KBM-7 (cell line): ENCODE data around the gene RPS8.
"Not testable (repeated sequence)": the region's sequence is repeated elsewhere in the genome, so short reads cannot be mapped to it uniquely, and the experiment has no call there.

ENCODE experiments used
- DNase-seq: peaks from one replicate; pipeline ENCODE4 v3.0.0-alpha.2; 2015
- in situ Hi-C: fragments of 300-500 bp; cut with MboI; formaldehyde crosslinking; loops from 2 replicates; pipeline ENCODE4 v1.14.3; 2020; ENCODE audit warnings: low sequenced_read_pairs, low pct_unique_long_range_greater_than_20kb, mixed read lengths

Gene RPS8

GRCh38 chr1:44775078-44775929 is at the start of gene RPS8:
Gene RPS8 (plus strand): TSS chr1:44775540. CDS start chr1:44775597, 57 bp downstream.
- peak; percentile 94 for DNase-seq
- in situ Hi-C loops: loop anchor here (25.0 kb wide), 1 partner anchor 537 kb away; no protein-coding TSS in a partner anchor

GRCh38 chr1:44730741-44731512 is 44.4 kb upstream of the RPS8 start, which contains the start of gene RNU5D-1:
Gene RNU5D-1 (minus strand): TSS chr1:44731170.
- in situ Hi-C loops: no loop called here
- peak; percentile 97 for DNase-seq

- in situ Hi-C loops: no loop called here
- DNase-seq: no peak
Measured at GRCh38 chr1:44733365-44733764, 42.0 kb upstream of the RPS8 start.

GRCh38 chr1:44733784-44734183 is 41.6 kb upstream of the RPS8 start:
- in situ Hi-C loops: no loop called here
- DNase-seq: no peak

- in situ Hi-C loops: no loop called here
Measured at GRCh38 chr1:44735992-44736391, 39.3 kb upstream of the RPS8 start.

GRCh38 chr1:44738953-44739306 is 36.4 kb upstream of the RPS8 start:
- in situ Hi-C loops, DNase-seq: not testable (repeated sequence)

More at GRCh38 chr1:44735992-44736391, 39.3 kb upstream of the RPS8 start:
- no peak for DNase-seq

- in situ Hi-C loops: no loop called here
- DNase-seq: peak; percentile 97
Measured at GRCh38 chr1:44739307-44740178, 35.8 kb upstream of the RPS8 start, which contains the start of gene KIF2C. Gene KIF2C (plus strand): TSS chr1:44739837. CDS start chr1:44739933, 96 bp downstream.

GRCh38 chr1:44740179-44740617 is 35.1 kb upstream of the RPS8 start:
- in situ Hi-C loops: no loop called here
- DNase-seq: no peak

GRCh38 chr1:44743211-44743610 is 32.1 kb upstream of the RPS8 start:
- in situ Hi-C loops: no loop called here
- no peak for DNase-seq

GRCh38 chr1:44747878-44748277 is 27.5 kb upstream of the RPS8 start:
- peak; percentile 31 for DNase-seq
- in situ Hi-C loops: no loop called here

GRCh38 chr1:44757420-44757819 is 17.9 kb upstream of the RPS8 start:
- DNase-seq: no peak
- in situ Hi-C loops: no loop called here

GRCh38 chr1:44759077-44759476 is 16.3 kb upstream of the RPS8 start:
- no peak for DNase-seq
- in situ Hi-C loops: no loop called here

- DNase-seq: no peak
- in situ Hi-C loops: no loop called here
Measured at GRCh38 chr1:44760876-44761275, 14.5 kb upstream of the RPS8 start.

- in situ Hi-C loops, DNase-seq: not testable (repeated sequence)
Measured at GRCh38 chr1:44766421-44766820, 8.9 kb upstream of the RPS8 start.

GRCh38 chr1:44775930-44776729 is 790 bp downstream of the RPS8 start:
- DNase-seq: peak; percentile 45

GRCh38 chr1:44776730-44777068 is 1.4 kb downstream of the RPS8 start:
- no peak for DNase-seq
- in situ Hi-C loops: loop anchor here (25.0 kb wide), 1 partner anchor 536 kb away; no protein-coding TSS in a partner anchor

More at GRCh38 chr1:44775930-44776729, 790 bp downstream of the RPS8 start:
- in situ Hi-C loops: loop anchor here (25.0 kb wide), 1 partner anchor 536 kb away; no protein-coding TSS in a partner anchor

- in situ Hi-C loops: loop anchor here (25.0 kb wide), 1 partner anchor 535 kb away; no protein-coding TSS in a partner anchor
- DNase-seq: no peak
Measured at GRCh38 chr1:44777547-44777946, 2.2 kb downstream of the RPS8 start.
